ENCODE measurements around the gene XDH. TPM values are rescaled to one million over a fixed set of nuclear protein-coding genes. Genes with fewer than 3 reads are reported as not detected.

The XDH gene
- total and polyA plus RNA-seq, 9 of the 15 experiments (the other 6 are each of a cell fraction or from before 2014, with no cell fraction given): 0.04 to 0.06 TPM; not detected in 7

DNA sequence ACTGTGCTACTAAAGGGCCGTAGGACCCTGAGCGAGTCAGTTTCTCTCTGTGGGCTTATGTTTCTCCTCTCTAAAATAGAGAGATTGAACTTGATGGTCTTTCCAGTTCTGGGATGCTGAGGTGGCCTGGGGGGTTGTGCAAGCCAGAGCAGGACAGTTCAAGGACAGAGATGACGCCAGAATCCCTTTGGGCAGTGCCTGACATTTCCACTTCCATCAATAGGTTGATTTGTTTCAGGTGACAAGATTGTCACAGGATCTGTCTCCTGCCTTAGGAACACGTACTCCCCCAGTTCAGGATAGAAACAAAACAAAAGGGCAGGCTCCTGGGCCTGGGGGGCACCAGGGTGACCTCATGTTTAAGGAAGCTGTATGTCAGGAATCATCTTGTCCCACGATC, 82.0 kb downstream of the XDH start:
- intact Hi-C loops (cut with micrococcal nuclease) (loop anchor here (10.0 kb wide), 4 partner anchors 98 to 468 kb away; partner anchors contain the start of gene EHD3), in situ Hi-C loops (cut with MboI) (loop anchor here (10.0 to 25.0 kb wide), 2 partner anchors 628 to 1170 kb away; no protein-coding TSS in a partner anchor)
- DNase-seq (ENCODE audit: extremely low read depth in 1 of 4, low spot score in 3 of 4) (no peak), ATAC-seq (no peak), FAIRE-seq (no peak)
- no TSS peak for BruUV-seq (replicated peaks)
- no peak overlapping the region for H3K4me2 ChIP-seq (ENCODE audit: insufficient read depth, low read length)
- no peaks in the 10 kb centered on the region for H3K9me3 ChIP-seq (replicated peaks; ENCODE audit: control insufficient read depth, insufficient read depth, low read depth, low read length)
- ChIA-PET POLR2A (interaction anchor here (0.5 to 0.7 kb wide), 2 partner anchors 40 to 609 kb away, joined by 3 read pairs; no protein-coding TSS in a partner anchor), CTCF (ENCODE audit: low intra/inter-chr PET ratio) (interaction anchor here (1.2 kb wide), 1 partner anchor 618 kb away, joined by 5 read pairs; no protein-coding TSS in a partner anchor)
- H3K27me3 ChIP-seq (ENCODE audit: control insufficient read depth in 2 of 2, insufficient read depth in 2 of 2, low read length in 2 of 2): peaks cover 2 to 15% of the 10 kb centered on the region in 2 experiments; a peak in 3 of 5 replicates
- H3K36me3 ChIP-seq (ENCODE audit: control insufficient read depth, insufficient read depth, low read length): no peaks in the 10 kb centered on the region
- no peak overlapping the region for H3K9ac ChIP-seq (ENCODE audit: insufficient read depth in 1 of 2, low read depth in 2 of 2, low read length in 2 of 2)
- 0% methylated on average over 5 of the region's 5 CpGs for WGBS (ENCODE audit: insufficient coverage, low coverage, missing lambda C conversion rate)
- H3K27ac ChIP-seq (ENCODE audit: extremely low read depth, low read depth, low read length): no peak overlapping the region
- no peak for TF ChIP-seq ZNF586 (CRISPR knock-in tag; conservative IDR thresholded peaks at IDR 0.05)
- no peak for TF ChIP-seq ZNF551 (CRISPR knock-in tag; IDR thresholded peaks at IDR 0.05)
- no peak for TF ChIP-seq SMC3 (conservative IDR thresholded peaks at IDR 0.05; ENCODE audit: insufficient read depth, low read depth, low read length)
- no peak for TF ChIP-seq CCNT2 (IDR thresholded peaks at IDR 0.05; ENCODE audit: borderline replicate concordance, extremely low read depth, insufficient read length, low read depth, low read length)
- no peak for TF ChIP-seq MTA1 (IDR thresholded peaks at IDR 0.05; ENCODE audit: borderline replicate concordance)
- TF ChIP-seq PCBP2 (IDR thresholded peaks at IDR 0.05; ENCODE audit: low read depth, low read length, poor library complexity, severe bottlenecking): no peak
- no peak for TF ChIP-seq MNT (conservative IDR thresholded peaks at IDR 0.05)
- no peak for TF ChIP-seq PRDM10 (IDR thresholded peaks at IDR 0.05; ENCODE audit: partially characterized antibody)
- no peak for TF ChIP-seq NCOA6 (IDR thresholded peaks at IDR 0.05)
- TF ChIP-seq ZNF24 (IDR thresholded peaks at IDR 0.05): no peak
- TF ChIP-seq ARNT (IDR thresholded peaks at IDR 0.05): no peak
- TF ChIP-seq THRAP3 (IDR thresholded peaks at IDR 0.05; ENCODE audit: borderline replicate concordance): no peak
- TF ChIP-seq NEUROD1 (IDR thresholded peaks at IDR 0.05; ENCODE audit: borderline replicate concordance, low read depth, low read length, partially characterized antibody): no peak
- no peak overlapping the region for H3K4me3 ChIP-seq
- H4K20me1 ChIP-seq (replicated peaks; ENCODE audit: control insufficient read depth, insufficient read depth, low read length): peaks cover 4% of the 10 kb centered on the region; the same call in 1 of the 2 replicates
- H3K4me1 ChIP-seq (replicated peaks in 1 of 2; ENCODE audit: control insufficient read depth in 2 of 2, insufficient read depth in 2 of 2, low read length in 2 of 2): no peaks in the 10 kb centered on the region
- no peak overlapping the region for H2AFZ ChIP-seq (ENCODE audit: low read depth, low read length)
- no peaks in the 10 kb centered on the region for H3K9me1 ChIP-seq (ENCODE audit: control insufficient read depth, insufficient read depth, low read length)
- no peaks in the 10 kb centered on the region for H3K79me2 ChIP-seq (ENCODE audit: control insufficient read depth, insufficient read depth, low read length)

All from K562 (cell line).